RPMI7951 (cell line): ENCODE data around the gene CNGA4. TPM values are rescaled to one million over a fixed set of nuclear protein-coding genes. Genes with fewer than 3 reads are reported as not detected.
A peak's percentile ranks its signal among the peaks of the same experiment; 100 is the strongest.
"Not testable (repeated sequence)": the region's sequence is repeated elsewhere in the genome, so short reads cannot be mapped to it uniquely, and the experiment has no call there.

Experiments
- DNase-seq: peaks from one replicate; pipeline ENCODE4 v3.0.0-alpha.2; 2012; ENCODE audit warnings: low read depth
- total RNA-seq: library from RNA; depleted of rRNA; stranded (reverse); fragments of >200 nt; shearing (Covaris generic); gene quantifications from 2 replicates; pipeline ENCODE4 v1.2.3, GENCODE V29; 2014

CNGA4 gene
- total RNA-seq, 1 experiment from 2014 or later, result not detected

DNA sequence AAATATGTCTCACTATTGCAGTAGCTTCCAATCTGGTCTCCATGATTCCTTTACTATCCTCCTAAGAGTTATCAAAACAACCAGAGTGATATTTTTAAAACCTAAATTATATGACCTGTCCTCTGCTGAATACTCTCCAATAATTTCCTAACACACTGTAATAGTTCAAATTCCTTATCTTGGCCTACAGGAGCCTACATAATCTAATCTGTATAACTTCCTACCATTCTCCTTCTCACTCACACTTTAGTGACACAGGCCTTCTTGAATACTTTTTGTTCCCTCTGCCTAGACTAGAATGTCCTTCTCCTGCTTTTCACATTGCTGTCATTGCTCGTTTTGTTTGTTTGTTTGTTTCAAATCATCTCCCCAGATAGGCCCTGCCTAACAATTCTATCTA lies 13.9 kb upstream of the CNGA4 start:
- no peak for DNase-seq

DNA sequence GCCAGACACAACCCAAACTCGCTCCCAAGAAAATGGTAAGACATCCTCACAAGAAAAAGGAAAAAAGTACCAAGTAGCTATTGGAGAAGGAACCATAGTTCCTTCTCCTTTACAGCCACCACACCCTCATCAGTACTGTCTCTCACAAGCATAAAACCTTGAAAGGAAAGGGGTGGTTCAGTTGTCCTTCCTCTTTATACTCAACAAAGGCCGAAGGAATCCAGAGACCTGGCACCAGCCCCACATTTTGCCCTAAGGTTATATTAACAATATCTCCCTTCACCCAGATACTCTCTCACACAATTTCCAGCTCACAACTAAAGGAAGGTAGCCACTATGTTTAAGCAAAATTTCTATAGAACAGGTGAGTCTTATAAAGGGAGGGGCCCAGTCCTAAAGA lies 13.0 kb upstream of the CNGA4 start:
- no peak for DNase-seq

DNA sequence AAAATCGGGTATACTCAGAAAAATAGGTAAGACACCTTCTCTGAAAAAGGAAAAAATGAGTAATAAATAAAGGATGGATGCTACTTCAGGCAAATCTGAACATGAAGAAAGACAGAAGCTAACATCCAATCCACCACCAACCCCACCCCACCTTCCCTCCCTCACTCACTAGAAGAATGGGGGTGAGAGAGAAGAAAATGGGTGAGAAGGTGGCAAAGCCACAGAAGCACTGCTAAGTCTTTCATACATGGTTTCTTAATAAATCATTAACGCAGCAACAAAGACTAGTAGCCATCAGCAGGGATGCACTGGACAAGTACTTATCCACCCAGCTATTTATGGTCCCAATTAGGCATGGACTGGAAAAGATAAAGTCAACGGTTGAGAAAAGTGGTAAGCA lies 10.4 kb upstream of the CNGA4 start:
- DNase-seq, result no peak

DNA sequence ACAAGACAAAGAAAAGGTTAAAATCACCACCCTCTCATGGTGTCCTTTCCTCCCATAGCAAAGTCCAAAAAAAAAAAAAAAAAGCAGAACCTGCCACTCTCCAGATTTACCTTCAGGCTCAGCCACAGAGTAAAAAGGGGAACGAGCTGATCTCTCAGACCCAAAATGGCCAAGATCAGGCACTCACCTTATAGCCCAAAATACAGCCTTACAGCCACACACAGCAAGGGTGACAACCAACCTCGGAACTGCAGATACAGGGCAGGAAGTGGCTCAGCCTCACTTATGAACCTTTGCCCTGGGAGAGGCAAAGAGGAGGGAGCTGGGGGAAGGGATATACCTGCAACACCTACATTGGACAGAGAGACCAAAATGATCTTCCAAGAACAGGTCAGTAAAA lies 9.0 kb upstream of the CNGA4 start:
- DNase-seq, result no peak

DNA sequence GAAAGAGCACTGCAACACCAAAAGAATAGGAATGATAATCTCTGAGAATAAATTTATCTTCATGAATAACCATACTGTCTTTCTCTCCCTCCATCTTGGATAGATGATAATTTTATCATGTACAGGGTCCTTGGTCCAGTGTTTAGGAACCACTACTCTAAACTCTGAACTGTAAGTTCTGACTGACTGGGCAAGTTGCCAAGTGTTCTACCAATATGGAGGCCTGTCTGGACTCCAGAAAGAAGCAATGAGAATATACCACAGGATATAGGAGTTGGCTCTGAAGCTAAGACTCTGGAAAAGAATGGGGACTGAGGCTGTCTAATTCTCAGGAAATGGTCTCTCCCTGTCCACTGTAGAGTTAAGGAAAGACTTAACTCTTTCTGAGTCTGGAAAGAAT lies 6.0 kb upstream of the CNGA4 start:
- no peak for DNase-seq

DNA sequence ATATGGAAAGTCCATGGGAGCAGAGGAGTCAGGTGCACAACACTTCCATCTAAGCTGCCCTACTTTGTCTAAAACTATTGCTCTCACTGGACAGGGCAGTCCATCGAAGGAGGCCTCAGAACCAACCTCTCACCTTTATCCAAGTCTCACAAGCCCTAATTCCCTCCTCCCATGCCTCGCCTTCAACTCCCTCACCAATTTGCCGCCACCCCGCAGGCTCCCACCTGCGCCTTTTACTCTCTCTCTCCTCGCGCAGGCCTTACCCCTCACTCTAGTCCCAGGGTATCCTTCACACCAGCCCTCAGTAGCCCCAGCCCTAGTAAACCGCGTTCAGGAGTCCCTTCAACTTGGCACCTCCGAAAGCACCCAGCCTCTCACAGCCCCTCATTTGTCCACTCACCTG lies 4.9 kb upstream of the CNGA4 start:
- DNase-seq, result no peak

DNA sequence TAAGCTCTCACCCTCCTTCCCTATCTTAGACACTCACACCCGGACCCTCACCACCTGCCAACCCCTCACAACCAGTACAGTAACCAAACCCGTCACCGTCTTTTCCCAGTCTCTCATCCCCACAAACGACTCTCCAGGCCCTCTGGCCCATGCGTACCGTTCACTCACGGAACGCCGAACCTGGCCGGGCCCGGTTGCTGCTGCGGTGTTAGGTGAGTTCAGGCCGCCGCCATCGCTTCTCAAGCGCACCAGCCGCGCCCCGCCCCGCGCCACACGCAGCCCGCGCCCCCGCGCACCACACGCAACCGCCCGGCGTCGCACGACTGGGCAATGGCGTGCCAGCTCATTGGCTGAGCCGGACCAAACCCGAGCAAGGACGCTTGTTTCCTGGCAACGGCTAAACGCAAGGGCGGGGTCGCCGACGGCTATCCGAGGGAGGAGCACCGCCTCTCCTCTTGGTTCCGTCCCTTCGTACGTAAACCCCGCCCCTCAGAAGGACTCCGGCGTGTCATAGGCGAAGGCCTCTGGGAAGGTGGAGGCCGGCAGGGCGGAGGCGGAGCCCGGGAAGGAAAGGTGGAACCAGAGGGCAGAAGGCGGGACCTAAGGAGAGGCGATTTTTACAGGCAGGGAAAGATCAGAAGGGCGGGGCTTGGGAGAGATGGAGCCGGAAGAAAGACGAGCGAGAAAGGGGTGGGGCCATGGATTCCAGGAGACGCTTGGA lies 4.3 kb upstream of the CNGA4 start, which contains the start of gene FHIP1B:
FHIP1B (minus strand) TSS at position 250 of the 721 bp plus-strand sequence. CDS start 10,120 bp downstream, outside the sequence.
- peak; percentile 99 for DNase-seq

DNA sequence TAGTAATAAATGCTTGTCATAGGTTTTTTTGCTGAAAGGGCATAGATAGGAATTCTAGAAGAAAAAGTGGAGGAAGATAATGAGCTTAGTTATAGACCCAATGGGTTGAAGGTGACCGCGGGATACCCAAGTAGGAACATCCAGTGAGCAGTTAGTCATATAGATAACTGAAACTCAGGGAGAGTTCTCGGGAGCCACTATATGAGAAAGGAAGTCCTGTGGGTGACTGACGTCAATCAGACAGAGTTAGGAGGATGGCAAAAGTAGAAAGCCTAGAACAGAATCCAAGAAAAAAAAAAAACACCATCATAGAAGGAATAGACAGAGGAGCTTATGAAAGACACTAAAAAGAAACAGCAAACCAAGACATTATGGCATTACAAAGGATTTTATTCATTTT lies 1.6 kb upstream of the CNGA4 start:
- peak; percentile 11 for DNase-seq

DNA sequence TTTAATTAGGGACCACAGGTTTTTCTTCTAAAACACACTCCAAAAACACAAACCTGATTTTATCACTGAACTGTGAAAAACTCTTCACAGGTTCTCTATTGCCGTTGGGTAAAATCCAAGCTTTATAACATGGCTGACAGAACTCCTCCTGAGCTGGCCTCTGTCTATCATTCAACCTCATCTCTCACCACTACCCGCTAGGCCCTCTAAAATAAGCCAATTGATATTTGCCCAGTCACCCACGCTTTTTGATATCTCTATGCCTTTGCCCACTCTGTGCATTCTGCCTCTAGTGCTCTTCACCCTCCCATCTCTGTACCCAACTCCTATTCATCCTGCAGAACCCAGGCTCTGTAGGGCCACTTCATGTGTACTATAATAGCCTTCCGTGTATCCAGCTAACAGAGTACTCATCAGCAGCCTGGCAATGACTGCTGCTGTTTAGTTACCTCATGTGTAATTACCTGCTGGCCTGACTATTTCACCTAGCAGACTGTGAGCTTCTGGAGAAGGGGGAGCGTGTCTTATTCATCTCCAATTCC lies 1.1 kb upstream of the CNGA4 start:
- DNase-seq, result no peak

DNA sequence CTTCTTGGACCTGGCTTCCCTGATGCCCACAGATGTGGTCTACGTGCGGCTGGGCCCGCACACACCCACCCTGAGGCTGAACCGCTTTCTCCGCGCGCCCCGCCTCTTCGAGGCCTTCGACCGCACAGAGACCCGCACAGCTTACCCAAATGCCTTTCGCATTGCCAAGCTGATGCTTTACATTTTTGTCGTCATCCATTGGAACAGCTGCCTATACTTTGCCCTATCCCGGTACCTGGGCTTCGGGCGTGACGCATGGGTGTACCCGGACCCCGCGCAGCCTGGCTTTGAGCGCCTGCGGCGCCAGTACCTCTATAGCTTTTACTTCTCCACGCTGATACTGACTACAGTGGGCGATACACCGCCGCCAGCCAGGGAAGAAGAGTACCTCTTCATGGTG lies 1.2 kb downstream of the CNGA4 start:
- no peak for DNase-seq

DNA sequence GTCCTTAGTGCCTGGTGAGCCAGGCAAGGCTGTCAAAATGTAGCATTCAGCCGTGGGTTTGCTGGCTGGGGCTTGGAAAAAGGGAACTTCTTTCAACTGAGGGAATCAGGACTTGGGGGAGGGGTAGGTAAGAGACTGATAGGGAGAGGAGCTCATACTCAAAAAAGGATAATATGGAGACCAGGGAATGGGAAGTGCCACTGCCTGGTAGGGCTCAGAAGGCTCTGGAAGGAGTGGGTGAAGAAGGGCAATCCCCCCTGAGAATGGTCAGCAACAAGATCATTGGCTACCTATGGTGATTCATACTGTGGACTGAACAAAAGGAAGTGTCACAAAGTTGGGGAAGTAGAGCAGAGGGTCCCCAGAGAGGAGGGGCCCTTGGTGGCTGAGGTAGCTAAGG lies 1.9 kb downstream of the CNGA4 start:
- no peak for DNase-seq

DNA sequence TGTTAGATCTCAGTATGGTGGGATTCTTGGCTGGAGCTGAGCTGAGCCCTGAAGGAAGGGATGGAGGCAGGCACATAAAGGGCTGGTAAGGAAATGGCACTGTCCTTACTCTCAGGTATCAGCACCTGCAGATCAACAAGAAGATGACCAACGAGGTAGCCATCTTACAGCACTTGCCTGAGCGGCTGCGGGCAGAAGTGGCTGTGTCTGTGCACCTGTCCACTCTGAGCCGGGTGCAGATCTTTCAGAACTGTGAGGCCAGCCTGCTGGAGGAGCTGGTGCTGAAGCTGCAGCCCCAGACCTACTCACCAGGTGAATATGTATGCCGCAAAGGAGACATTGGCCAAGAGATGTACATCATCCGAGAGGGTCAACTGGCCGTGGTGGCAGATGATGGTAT lies 2.4 kb downstream of the CNGA4 start:
- DNase-seq, result no peak

DNA sequence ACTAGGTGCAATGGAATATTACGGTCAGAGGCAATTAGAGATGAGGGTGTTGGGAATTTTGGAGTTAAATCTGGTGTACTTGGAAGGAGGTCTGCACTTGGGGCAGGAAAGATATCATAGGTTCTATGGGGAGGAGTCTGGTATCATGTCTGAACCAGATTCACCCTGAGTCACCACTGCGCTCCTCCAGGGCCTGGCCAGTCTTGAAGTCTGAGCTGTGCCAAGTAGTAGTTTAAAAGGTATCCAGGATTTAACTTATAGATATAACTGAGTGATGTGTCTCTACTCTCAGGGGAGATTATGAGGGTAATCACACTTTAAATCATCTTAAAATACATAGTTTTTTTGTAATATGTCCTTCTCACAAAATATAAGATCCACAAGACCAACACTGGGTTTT lies 6.6 kb downstream of the CNGA4 start:
- DNase-seq, result no peak

DNA sequence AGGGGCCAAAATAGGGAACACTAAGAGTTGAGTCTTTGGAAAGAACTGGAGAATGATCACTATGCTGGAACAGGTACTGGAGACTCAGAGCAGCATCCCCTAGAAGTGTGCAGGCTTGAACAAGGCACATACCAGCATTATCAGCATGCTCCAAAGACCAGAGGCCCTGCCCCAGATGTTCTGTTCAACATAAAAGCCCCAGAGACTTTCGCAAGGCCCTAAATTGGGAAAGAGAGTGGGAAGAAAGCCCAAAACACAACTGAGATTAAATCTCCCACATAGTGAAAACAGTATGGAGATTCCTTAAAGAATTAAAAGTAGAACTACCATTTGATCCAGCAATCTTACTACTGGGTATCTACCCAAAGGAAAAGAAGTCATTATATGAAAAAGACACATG lies 9.4 kb downstream of the CNGA4 start:
- peak; percentile 20 for DNase-seq

DNA sequence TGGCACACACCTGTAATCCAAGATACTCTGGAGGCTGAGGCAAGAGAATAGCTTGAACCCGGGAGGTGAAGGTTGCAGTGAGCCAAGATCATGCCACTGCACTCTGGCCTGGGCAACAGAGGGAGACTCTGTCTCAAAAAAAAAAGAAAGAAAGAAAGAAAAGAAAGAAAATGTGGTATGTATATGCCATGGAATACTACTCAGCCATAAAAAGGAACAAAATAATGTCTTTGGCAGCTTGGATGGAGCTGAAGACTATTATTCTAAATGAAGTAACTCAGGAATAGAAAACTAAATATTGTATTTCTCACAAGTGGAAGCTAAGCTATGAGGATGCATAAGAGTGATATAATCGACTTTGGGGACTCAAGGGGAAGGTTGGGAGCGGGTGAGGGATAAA lies 10.0 kb downstream of the CNGA4 start:
- DNase-seq, result not testable (repeated sequence)

DNA sequence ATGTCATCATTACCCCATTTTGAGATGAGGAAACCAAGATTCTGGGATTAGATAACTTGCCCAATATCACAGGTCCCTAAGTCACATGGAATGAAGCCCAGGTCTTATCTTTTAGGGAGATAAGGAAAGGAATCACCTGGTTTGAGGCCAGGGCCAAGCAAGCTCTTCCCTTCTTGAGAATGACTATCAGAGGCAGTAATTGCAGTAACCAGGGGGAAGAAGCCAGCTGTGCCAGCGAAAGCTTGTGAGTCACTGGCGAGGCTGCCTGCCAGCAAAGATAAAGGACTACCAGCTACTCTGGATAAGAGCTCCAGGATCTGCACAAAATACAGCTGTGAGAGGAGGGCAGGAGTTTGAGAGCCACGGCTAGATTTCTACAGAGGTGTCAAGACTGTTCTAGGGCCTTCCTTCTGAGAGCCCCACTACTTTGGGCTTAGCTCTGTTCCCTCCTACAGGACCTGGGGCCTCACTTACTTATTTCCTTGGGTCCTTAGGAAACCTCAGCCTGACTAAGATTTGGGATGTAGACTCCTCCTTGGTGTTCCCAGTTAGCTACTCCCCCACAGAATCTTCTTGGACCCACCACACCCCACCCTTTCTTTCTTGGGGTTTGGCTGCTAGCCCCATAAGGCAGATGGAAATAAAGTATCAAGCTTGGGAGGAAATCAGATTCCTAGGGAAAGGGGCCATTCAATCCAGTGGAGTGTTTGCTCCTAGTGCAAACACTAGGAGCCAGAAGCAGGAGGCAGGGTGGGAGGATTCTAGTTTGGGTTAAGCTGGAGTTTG lies 11.1 kb downstream of the CNGA4 start:
- peak; percentile 86 for DNase-seq

DNA sequence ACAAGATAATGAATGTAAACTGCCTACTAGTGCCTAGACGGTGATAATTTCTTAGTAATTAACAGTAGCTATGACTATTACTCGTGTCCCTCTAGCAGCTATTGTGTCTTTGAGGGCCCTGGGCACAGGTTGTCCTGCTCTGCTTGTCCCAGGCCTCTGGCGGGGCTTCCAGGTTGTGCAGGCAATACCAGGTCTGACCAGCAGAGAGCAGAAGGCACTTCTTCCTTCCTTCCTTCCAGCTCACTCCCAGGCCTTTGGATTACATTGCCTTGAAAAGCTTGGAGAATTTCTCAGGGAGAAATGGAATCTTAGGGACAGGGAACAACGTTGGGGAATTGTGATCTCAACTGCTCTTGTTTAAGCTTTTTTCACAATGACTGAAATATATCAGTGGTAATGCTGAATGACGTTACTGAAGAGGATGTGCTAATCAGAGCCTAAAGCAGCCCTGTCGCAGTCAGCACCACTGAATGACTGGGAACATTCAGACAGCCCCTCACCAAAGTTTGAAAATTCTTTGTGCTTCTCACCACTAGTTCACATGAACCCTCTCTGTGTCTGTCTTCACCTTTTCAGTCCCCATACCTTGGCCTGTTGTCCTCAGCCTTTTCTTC lies 12.3 kb downstream of the CNGA4 start:
- peak; percentile 59 for DNase-seq

DNA sequence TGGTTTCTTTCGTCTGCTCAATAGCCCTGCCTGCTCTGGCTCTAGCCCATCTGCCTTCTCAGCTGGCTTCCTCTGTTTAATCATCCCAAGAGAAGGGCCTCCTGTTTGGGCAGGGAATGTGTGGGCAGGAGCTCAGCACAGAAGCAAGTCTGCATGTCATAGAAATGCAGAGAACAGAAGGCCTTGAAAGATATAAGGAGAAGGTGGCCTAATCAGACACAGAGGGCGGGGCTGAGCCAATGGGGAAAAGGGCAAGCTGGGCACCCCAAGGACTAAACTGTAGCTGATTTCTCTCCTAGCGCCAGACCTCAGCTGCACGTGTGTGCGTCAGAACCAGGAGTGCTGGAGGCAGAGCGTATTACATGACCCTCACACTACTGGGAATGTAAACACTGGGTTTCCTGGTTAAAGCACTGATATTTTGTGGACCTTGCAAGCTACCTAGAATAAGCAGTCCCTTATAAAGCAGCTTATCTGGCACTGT lies 13.1 kb downstream of the CNGA4 start:
- no peak for DNase-seq

DNA sequence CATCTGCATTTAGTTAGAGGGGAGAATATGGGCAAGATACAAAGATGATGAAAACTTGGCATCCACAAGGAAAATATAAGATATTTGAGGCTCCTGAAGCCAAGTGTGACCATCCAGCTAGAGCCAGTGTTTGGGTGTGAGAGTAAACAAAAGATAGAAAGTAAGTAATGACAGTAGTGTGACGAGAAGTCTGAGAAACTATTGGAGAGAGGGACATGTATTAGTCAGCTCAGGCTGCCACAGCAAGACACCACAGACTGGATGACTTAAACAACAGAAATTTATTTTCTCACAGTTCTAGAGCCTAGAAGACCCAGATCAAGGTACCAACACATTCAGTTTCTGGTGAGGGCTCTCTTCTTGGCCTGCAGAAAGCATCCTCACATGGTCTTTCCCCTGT lies 14.3 kb downstream of the CNGA4 start:
- no peak for DNase-seq

DNA sequence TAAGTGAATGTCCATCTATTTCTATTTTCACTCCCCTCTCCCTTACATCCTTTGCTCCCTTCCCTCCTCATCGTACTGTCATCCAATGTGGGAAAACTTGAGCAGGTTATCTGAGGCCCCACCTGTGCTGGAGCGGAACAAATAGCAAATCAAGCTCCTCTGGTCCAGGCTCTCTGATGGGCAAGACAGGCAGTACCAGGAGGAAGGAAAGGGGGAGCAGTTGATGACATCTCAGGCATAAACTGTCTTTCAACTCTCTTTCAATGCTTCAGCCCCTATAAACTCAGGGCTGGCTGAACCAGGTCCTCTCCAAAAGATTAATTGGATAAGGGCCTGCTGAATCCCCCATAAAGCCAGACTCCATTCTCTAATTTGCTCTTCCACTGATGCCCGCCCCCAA lies 19.3 kb downstream of the CNGA4 start:
- DNase-seq, result no peak

DNA sequence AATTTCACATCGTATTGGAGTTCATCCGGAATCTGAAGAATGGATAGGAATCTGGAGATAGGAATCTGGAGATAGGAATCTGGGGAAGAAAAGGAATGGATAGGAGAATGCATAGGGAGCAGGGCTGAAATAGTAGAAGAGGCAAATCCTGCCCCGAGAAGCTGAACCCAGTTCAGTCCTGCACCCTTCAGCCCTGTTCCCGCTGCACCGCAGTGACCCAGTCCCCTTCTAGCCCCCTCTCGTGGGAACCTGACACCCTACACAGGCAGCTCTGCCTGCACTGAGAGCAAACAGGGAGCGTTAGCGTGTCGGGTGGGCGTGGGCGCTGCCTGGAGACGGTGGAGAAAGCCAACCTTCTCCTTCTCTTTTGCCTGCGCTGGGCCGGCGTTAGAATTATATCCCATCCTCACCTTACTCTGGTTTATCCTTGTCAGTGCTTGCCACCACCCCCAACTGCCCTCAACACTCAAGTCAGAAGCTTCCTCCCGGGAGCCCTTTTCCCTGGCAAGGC lies 19.7 kb downstream of the CNGA4 start:
- DNase-seq, result no peak

DNA sequence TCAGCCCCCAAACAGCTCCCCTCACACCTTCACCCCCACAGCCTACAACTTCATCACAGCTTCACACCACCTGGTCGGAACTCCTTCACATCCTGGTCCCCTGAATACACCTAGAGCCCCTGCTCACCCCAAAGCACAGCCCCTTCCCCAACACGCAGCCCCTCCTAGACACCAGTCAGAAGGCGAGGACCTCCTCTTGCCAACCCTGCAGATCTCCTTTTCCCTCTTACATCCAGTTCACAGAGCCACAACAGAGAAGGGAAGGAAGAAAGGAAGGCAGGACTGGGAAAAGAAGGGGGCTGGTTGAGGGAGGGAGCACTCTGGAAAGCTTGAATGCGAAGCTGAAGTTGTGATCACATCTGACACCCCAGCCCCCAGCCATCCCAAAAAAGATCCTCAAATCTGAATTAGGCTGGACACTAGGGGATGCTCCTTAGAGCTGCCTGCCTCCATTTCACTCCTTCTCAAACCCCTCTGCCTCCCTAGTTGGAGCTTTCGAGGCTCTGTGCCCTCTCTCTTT lies 21.4 kb downstream of the CNGA4 start:
- no peak for DNase-seq
